DMS53 treated with DMSO at 0.1 percent for 48 hours (cell line): ENCODE data around the gene CIP2A.

Experiments used
- DNase-seq: peaks from one replicate; lab custom pipeline; 2025; ENCODE audit not compliant: unreplicated experiment; lab: John Stamatoyannopoulos, UW

Gene CIP2A

DNA sequence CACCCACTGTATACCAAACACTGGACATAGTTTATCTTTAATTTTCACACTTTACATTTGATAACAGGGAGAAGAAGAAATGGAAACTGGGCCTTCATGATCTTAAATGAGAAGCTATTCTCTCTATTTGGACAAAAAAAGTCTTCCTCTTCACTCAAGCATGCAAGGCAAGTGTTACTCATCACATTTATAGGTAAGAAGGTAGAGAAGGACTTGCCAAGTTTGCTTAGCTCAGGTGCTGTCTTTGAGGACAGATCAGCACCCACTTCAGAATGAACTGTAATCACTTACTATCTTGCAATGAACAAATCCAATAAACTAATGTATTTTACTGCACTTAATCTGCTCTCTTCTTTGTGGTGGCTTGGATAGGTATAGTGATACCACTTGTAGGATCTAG, 77.7 kb downstream of the CIP2A start:
- DNase-seq: no peak

DNA sequence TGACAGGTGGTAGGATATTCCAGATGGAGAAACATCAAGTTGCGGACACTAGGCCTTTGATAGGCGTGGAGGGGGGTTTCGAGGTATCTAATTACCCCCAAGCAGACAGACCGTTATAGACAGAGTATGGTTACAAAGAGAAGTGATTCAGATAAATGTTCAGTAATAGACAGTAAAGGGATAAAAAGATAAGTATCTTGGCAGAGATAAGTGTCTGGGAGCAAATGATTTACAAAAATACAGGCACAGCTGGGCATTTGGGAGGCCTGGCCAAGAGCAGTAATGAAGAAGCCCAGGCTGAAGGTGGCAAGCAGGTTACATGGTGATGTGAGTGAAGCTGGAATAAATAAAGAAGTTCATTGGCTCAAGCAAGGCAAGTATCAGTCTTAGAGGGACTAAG, 78.2 kb downstream of the CIP2A start:
- no peak for DNase-seq

- no peak for DNase-seq
Observed at GRCh38 chr3:108510496-108510895, 78.7 kb downstream of the CIP2A start, which contains the start of gene MYH15. MYH15 (minus strand) TSS chr3:108510596; CDS start chr3:108510530, 66 bp downstream.

DNA sequence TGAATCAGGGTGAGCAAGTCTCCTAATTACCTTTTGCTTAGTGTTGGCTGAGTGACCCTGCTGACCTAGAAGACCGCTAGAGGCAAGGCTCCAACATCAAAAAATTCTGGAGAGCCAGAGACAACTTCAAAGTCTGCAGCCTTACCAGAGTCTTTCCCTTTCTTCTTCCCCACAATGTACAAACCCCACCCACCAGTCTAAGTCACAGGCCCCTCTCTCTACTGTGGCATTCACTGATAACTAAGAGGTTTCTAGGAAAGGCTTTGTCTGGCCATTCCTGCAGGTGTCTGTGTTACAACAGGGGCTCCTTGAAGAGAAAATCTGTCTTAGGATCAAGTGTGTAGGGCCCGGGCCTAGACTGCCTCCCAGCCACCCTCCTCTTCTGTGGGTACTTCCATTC, 79.4 kb downstream of the CIP2A start:
- no peak for DNase-seq

- no peak for DNase-seq
Observed at GRCh38 chr3:108509263-108509662, 80.0 kb downstream of the CIP2A start.

DNA sequence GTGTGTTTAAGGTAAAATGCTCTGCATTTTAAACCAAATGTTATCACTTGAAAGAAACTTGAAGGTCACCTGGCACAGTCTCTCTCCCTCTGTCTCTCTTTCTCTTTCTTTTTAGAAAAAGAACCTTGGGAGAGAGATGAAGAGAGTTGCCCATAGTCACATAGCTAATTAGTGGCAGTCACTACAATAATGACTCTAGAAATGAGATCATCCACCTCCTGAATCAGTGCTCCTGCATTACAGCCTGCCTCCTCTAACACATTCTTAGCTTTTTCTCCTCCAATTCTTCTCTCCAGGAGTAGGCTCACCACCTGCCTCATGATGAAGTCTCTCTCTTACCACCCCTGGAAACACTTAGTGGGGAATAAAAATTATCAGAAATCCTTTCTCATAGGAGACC, 81.3 kb downstream of the CIP2A start:
- no peak for DNase-seq

DNA sequence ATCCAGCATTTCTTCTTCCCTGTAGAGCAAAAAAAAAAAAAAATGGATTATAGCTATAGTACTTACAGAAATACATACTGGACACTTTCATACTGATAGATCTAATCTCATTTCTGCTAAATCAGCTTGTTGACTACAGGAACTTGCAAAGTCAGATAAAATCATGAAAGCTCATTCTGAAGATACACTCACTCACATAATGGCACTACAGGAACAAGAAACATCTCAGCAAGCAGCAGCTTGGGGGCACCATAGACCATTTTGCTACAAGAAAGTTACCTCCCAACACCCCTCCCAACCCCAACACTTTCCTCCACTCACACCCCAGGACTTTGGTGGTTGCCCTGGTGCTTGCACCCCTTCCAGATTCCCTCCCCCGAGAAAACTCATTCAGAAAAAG, 83.4 kb downstream of the CIP2A start:
- no peak for DNase-seq

GRCh38 chr3:108503722-108504121, 85.5 kb downstream of the CIP2A start:
- no peak for DNase-seq

GRCh38 chr3:108501535-108501934, 87.7 kb downstream of the CIP2A start:
- DNase-seq: no peak

GRCh38 chr3:108500728-108501127, 88.5 kb downstream of the CIP2A start:
- DNase-seq: no peak
